ENCODE data around the gene AXDND1. TPM values are rescaled to one million over a fixed set of nuclear protein-coding genes. Genes with fewer than 3 reads are reported as not detected.
"Not testable (repeated sequence)": the region's sequence is repeated elsewhere in the genome, so short reads cannot be mapped to it uniquely, and the experiment has no call there.

Gene AXDND1
- total and polyA plus RNA-seq, 5 experiments from 2014 or later, result 0.65 TPM; not detected in 4

- ATAC-seq, POLR2A ChIA-PET, H3K4me1 Mint-ChIP-seq, H3K27me3 Mint-ChIP-seq, H3K4me3 Mint-ChIP-seq, H3K9me3 Mint-ChIP-seq, H3K27ac Mint-ChIP-seq, DNase-seq, H3K36me3 Mint-ChIP-seq: not testable (repeated sequence)
These were observed 77.1 kb downstream of the AXDND1 start for GRCh38 chr1:179442846-179443245.

GRCh38 chr1:179445593-179445992, 79.8 kb downstream of the AXDND1 start:
- Mint-ChIP-seq H3K36me3 (no peaks in the 10 kb centered on the region), H3K4me1 (no peaks in the 10 kb centered on the region), H3K9me3 (no peaks in the 10 kb centered on the region), H3K27ac (no peak overlapping the region), H3K27me3 (peaks cover 7 to 18% (median 8%) of the 10 kb centered on the region in 5 donors), H3K4me3 (no peak overlapping the region)
- no peak for ATAC-seq
- POLR2A ChIA-PET, result no interaction called here
- DNase-seq, result no peak

- Mint-ChIP-seq H3K9me3 (peaks cover 0 to 4% (median 0%) of the 10 kb centered on the region in 9 donors), H3K27me3 (peaks cover 8 to 35% (median 12%) of the 10 kb centered on the region in 5 donors), H3K36me3 (peaks cover 0 to 6% (median 0%) of the 10 kb centered on the region in 3 donors), H3K4me3 (no peak overlapping the region), H3K27ac (no peak overlapping the region), H3K4me1 (no peaks in the 10 kb centered on the region)
- ATAC-seq (no peak), DNase-seq (peak in 2 of 10 donors; percentile 0 to 2)
- POLR2A ChIA-PET, result no interaction called here
These were observed 81.7 kb downstream of the AXDND1 start for GRCh38 chr1:179447489-179447888.

GRCh38 chr1:179448437-179449149, 82.8 kb downstream of the AXDND1 start:
- Mint-ChIP-seq H3K9me3 (peaks cover 0 to 4% (median 0%) of the 10 kb centered on the region in 9 donors), H3K27ac (no peak overlapping the region), H3K4me1 (no peaks in the 10 kb centered on the region), H3K4me3 (no peak overlapping the region), H3K27me3 (peaks cover 8 to 35% (median 12%) of the 10 kb centered on the region in 5 donors), H3K36me3 (peaks cover 0 to 6% (median 0%) of the 10 kb centered on the region in 3 donors)
- DNase-seq (no peak), ATAC-seq (no peak)
- POLR2A ChIA-PET, result no interaction called here

GRCh38 chr1:179459606-179460206, 93.9 kb downstream of the AXDND1 start:
- DNase-seq, H3K4me1 Mint-ChIP-seq, POLR2A ChIA-PET, H3K4me3 Mint-ChIP-seq, H3K36me3 Mint-ChIP-seq, ATAC-seq, H3K27ac Mint-ChIP-seq: not testable (repeated sequence)
- Mint-ChIP-seq H3K9me3 (peaks cover 0 to 23% (median 5%) of the 10 kb centered on the region in 9 donors), H3K27me3 (peaks cover 0 to 14% (median 0%) of the 10 kb centered on the region in 5 donors)

GRCh38 chr1:179465661-179466060, 99.9 kb downstream of the AXDND1 start:
- ATAC-seq, H3K4me1 Mint-ChIP-seq, H3K4me3 Mint-ChIP-seq, DNase-seq, H3K27ac Mint-ChIP-seq, POLR2A ChIA-PET: not testable (repeated sequence)
- peaks cover 0 to 32% (median 14%) of the 10 kb centered on the region in 9 donors for H3K9me3 Mint-ChIP-seq
- peaks cover 0 to 14% (median 4%) of the 10 kb centered on the region in 5 donors for H3K27me3 Mint-ChIP-seq
- peaks cover 0 to 11% (median 0%) of the 10 kb centered on the region in 3 donors for H3K36me3 Mint-ChIP-seq

GRCh38 chr1:179474713-179475112, 108.9 kb downstream of the AXDND1 start:
- no peak overlapping the region for H3K4me3 Mint-ChIP-seq
- H3K36me3 Mint-ChIP-seq, result peaks cover 5 to 40% (median 9%) of the 10 kb centered on the region in 3 donors
- no peaks in the 10 kb centered on the region for H3K4me1 Mint-ChIP-seq
- no peak for ATAC-seq
- no peak overlapping the region for H3K27ac Mint-ChIP-seq
- DNase-seq, result no peak
- peaks cover 22 to 64% (median 41%) of the 10 kb centered on the region in 9 donors for H3K9me3 Mint-ChIP-seq
- H3K27me3 Mint-ChIP-seq, result peaks cover 0 to 13% (median 8%) of the 10 kb centered on the region in 5 donors
- POLR2A ChIA-PET, result no interaction called here

- H3K27me3 Mint-ChIP-seq, result peaks cover 0 to 13% (median 8%) of the 10 kb centered on the region in 5 donors
- ATAC-seq, result no peak
- POLR2A ChIA-PET, result no interaction called here
- no peaks in the 10 kb centered on the region for H3K4me1 Mint-ChIP-seq
- H3K9me3 Mint-ChIP-seq, result peaks cover 25 to 76% (median 50%) of the 10 kb centered on the region in 9 donors
- DNase-seq, result no peak
- H3K27ac Mint-ChIP-seq, result no peak overlapping the region
- no peak overlapping the region for H3K4me3 Mint-ChIP-seq
- H3K36me3 Mint-ChIP-seq, result peaks cover 5 to 51% (median 9%) of the 10 kb centered on the region in 3 donors
These were observed 110.7 kb downstream of the AXDND1 start for GRCh38 chr1:179476484-179476883.

GRCh38 chr1:179478370-179478769, 112.6 kb downstream of the AXDND1 start:
- no peaks in the 10 kb centered on the region for H3K4me1 Mint-ChIP-seq
- ATAC-seq, result no peak
- POLR2A ChIA-PET, result no interaction called here
- H3K27me3 Mint-ChIP-seq, result peaks cover 2 to 20% (median 6%) of the 10 kb centered on the region in 5 donors
- peaks cover 5 to 57% (median 9%) of the 10 kb centered on the region in 3 donors for H3K36me3 Mint-ChIP-seq
- DNase-seq, result no peak
- H3K27ac Mint-ChIP-seq, result no peak overlapping the region
- peaks cover 26 to 83% (median 50%) of the 10 kb centered on the region in 9 donors for H3K9me3 Mint-ChIP-seq
- no peak overlapping the region for H3K4me3 Mint-ChIP-seq

- POLR2A ChIA-PET, result no interaction called here
These were observed 124.8 kb downstream of the AXDND1 start for GRCh38 chr1:179490611-179491010.

GRCh38 chr1:179493323-179493722, 127.6 kb downstream of the AXDND1 start:
- no peak for DNase-seq
- H3K4me1 Mint-ChIP-seq, result no peaks in the 10 kb centered on the region
- peaks cover 0 to 7% (median 4%) of the 10 kb centered on the region in 9 donors for H3K9me3 Mint-ChIP-seq
- H3K27ac Mint-ChIP-seq, result no peak overlapping the region
- peaks cover 2 to 22% (median 11%) of the 10 kb centered on the region in 5 donors for H3K27me3 Mint-ChIP-seq
- H3K4me3 Mint-ChIP-seq, result no peak overlapping the region
- POLR2A ChIA-PET, result no interaction called here
- ATAC-seq, result no peak
- H3K36me3 Mint-ChIP-seq, result no peaks in the 10 kb centered on the region

More at GRCh38 chr1:179490611-179491010, 124.8 kb downstream of the AXDND1 start:
- Mint-ChIP-seq H3K27ac (no peak overlapping the region), H3K4me1 (no peaks in the 10 kb centered on the region), H3K27me3 (peaks cover 0 to 10% (median 2%) of the 10 kb centered on the region in 5 donors), H3K9me3 (peaks cover 0 to 29% (median 7%) of the 10 kb centered on the region in 9 donors), H3K4me3 (no peak overlapping the region), H3K36me3 (no peaks in the 10 kb centered on the region)
- DNase-seq, result no peak
- ATAC-seq, result no peak

GRCh38 chr1:179506199-179506598, 140.4 kb downstream of the AXDND1 start:
- Mint-ChIP-seq H3K27me3 (peaks cover 0 to 4% (median 0%) of the 10 kb centered on the region in 5 donors), H3K4me1 (no peaks in the 10 kb centered on the region), H3K36me3 (no peaks in the 10 kb centered on the region), H3K9me3 (peaks cover 0 to 10% (median 0%) of the 10 kb centered on the region in 9 donors), H3K27ac (no peak overlapping the region), H3K4me3 (no peak overlapping the region)
- POLR2A ChIA-PET, result no interaction called here
- DNase-seq (no peak), ATAC-seq (no peak)

GRCh38 chr1:179509384-179509783, 143.6 kb downstream of the AXDND1 start:
- Mint-ChIP-seq H3K4me3 (no peak overlapping the region), H3K4me1 (no peaks in the 10 kb centered on the region), H3K9me3 (peaks cover 0 to 16% (median 3%) of the 10 kb centered on the region in 9 donors), H3K27ac (no peak overlapping the region), H3K27me3 (peaks cover 0 to 10% (median 3%) of the 10 kb centered on the region in 5 donors), H3K36me3 (no peaks in the 10 kb centered on the region)
- POLR2A ChIA-PET, result no interaction called here
- DNase-seq (no peak), ATAC-seq (no peak)

Measured in naive thymus-derived CD8-positive, alpha-beta T cell (primary cell).